Mesendoderm (in vitro differentiated cells): Measurements from ENCODE around the gene MAF.

ENCODE experiments used
- DNase-seq: peaks from one replicate; pipeline ENCODE4 v3.0.0; 2013
- H2AK5ac ChIP-seq: 2 replicates; pipeline ENCODE4 v1.6.1; 2013; ENCODE audit warnings: low read length, inconsistent platforms
- H2BK120ac ChIP-seq: 2 replicates; pipeline ENCODE4 v1.6.1; 2013; ENCODE audit warnings: low read depth, mild to moderate bottlenecking, low read length, moderate library complexity, mixed read lengths
- H2BK15ac ChIP-seq: replicated peaks from 2 replicates; pipeline ENCODE4 v1.6.1; 2013; ENCODE audit warnings: low read depth, mild to moderate bottlenecking, moderate library complexity
- H2BK5ac ChIP-seq: 2 replicates; pipeline ENCODE4 v1.6.1; 2013; ENCODE audit warnings: low read length, inconsistent platforms
- H3K18ac ChIP-seq: 2 replicates; pipeline ENCODE4 v1.6.1; 2013; ENCODE audit warnings: mild to moderate bottlenecking, low read length, mixed read lengths
- H3K23ac ChIP-seq: one replicate; pipeline ENCODE4 v1.6.1; 2013; ENCODE audit warnings: low read length
- H3K27ac ChIP-seq: 2 replicates; pipeline ENCODE4 v1.5.1; 2013; ENCODE audit warnings: low read depth, mild to moderate bottlenecking, inconsistent platforms, low read length, moderate library complexity
- H3K27me3 ChIP-seq: 2 replicates; pipeline ENCODE4 v1.6.1; 2013; ENCODE audit warnings: low read length, control low read depth, mild to moderate bottlenecking, inconsistent platforms; ENCODE audit not compliant: insufficient read depth, poor library complexity
- H3K36me3 ChIP-seq: 2 replicates; pipeline ENCODE4 v1.6.1; 2013; ENCODE audit warnings: low read length, inconsistent platforms; ENCODE audit not compliant: control insufficient read depth, insufficient read depth
- H3K4ac ChIP-seq: one replicate; pipeline ENCODE4 v1.6.1; 2013; ENCODE audit warnings: low read depth, mild to moderate bottlenecking, low read length, moderate library complexity
- H3K4me1 ChIP-seq: 2 replicates; pipeline ENCODE4 v1.6.1; 2013; ENCODE audit warnings: low read depth, low read length, inconsistent platforms; ENCODE audit not compliant: control insufficient read depth
- H3K4me2 ChIP-seq: 2 replicates; pipeline ENCODE4 v1.6.1; 2013; ENCODE audit warnings: low read length
- H3K4me3 ChIP-seq: 2 replicates; pipeline ENCODE4 v1.5.1; 2013; ENCODE audit warnings: mild to moderate bottlenecking, low read length
- H3K56ac ChIP-seq: one replicate; pipeline ENCODE4 v1.6.1; 2013; ENCODE audit warnings: low read length
- H3K79me1 ChIP-seq: 2 replicates; pipeline ENCODE4 v1.6.1; 2013; ENCODE audit warnings: low read length, inconsistent platforms
- H3K79me2 ChIP-seq: 2 replicates; pipeline ENCODE4 v1.6.1; 2013; ENCODE audit warnings: mild to moderate bottlenecking, low read length; ENCODE audit not compliant: control insufficient read depth, insufficient read depth
- H3K9ac ChIP-seq: 2 replicates; pipeline ENCODE4 v1.6.1; 2013; ENCODE audit warnings: low read length, inconsistent platforms
- H4K5ac ChIP-seq: one replicate; pipeline ENCODE4 v1.6.1; 2013; ENCODE audit warnings: low read length
- H4K8ac ChIP-seq: one replicate; pipeline ENCODE4 v1.6.1; 2013; ENCODE audit warnings: low read depth, mild to moderate bottlenecking, control low read depth, low read length, moderate library complexity
- WGBS: extraction: QIAGEN DNeasy Blood & Tissue Kit; methylation state at CpG from one replicate; pipeline ENCODE4 v1.1.7; 2013; ENCODE audit warnings: low lambda C conversion rate, missing lambda C conversion rate; ENCODE audit not compliant: insufficient coverage; ENCODE audit errors: extremely low coverage; 5-methylcytosine and 5-hydroxymethylcytosine counted together

The MAF gene

GRCh38 chr16:79550373-79550772, 50.2 kb downstream of the MAF start:
- no peaks in the 10 kb centered on the region for H3K27me3 ChIP-seq
- no peak overlapping the region for H3K4me3 ChIP-seq
- H3K27ac ChIP-seq: no peak overlapping the region
- no peak overlapping the region for H3K9ac ChIP-seq
- no peak overlapping the region for H2AK5ac ChIP-seq
- H3K18ac ChIP-seq: no peak overlapping the region
- no peaks in the 10 kb centered on the region for H3K79me2 ChIP-seq
- H3K36me3 ChIP-seq: no peaks in the 10 kb centered on the region
- H3K4ac ChIP-seq: no peak overlapping the region
- H2BK5ac ChIP-seq: no peak overlapping the region
- H3K79me1 ChIP-seq: no peaks in the 10 kb centered on the region
- H4K8ac ChIP-seq: no peak overlapping the region
- H2BK120ac ChIP-seq: no peak overlapping the region
- no peaks in the 10 kb centered on the region for H3K4me1 ChIP-seq
- H3K4me2 ChIP-seq: no peak overlapping the region
- no peak overlapping the region for H2BK15ac ChIP-seq
- H4K5ac ChIP-seq: no peak overlapping the region
- no peak overlapping the region for H3K23ac ChIP-seq
- no peak overlapping the region for H3K56ac ChIP-seq
- no CpG with 5 or more reads among the region's 2 CpGs for WGBS
- DNase-seq: no peak

- H3K4me1 ChIP-seq: no peaks in the 10 kb centered on the region
- no peak for DNase-seq
- no peaks in the 10 kb centered on the region for H3K36me3 ChIP-seq
- no peak overlapping the region for H3K9ac ChIP-seq
- H3K4ac ChIP-seq: no peak overlapping the region
- H3K4me2 ChIP-seq: no peak overlapping the region
- WGBS: 100% methylated on average over 3 of the region's 6 CpGs
- no peak overlapping the region for H2BK120ac ChIP-seq
- no peak overlapping the region for H3K18ac ChIP-seq
- H2AK5ac ChIP-seq: no peak overlapping the region
- no peak overlapping the region for H4K8ac ChIP-seq
- no peak overlapping the region for H2BK5ac ChIP-seq
- H3K56ac ChIP-seq: no peak overlapping the region
- H3K79me2 ChIP-seq: no peaks in the 10 kb centered on the region
- no peak overlapping the region for H2BK15ac ChIP-seq
- H3K23ac ChIP-seq: no peak overlapping the region
- no peaks in the 10 kb centered on the region for H3K27me3 ChIP-seq
- no peak overlapping the region for H3K4me3 ChIP-seq
- H3K79me1 ChIP-seq: no peaks in the 10 kb centered on the region
- no peak overlapping the region for H3K27ac ChIP-seq
- H4K5ac ChIP-seq: no peak overlapping the region
These were observed 53.5 kb downstream of the MAF start for GRCh38 chr16:79547085-79547484.
